GM20000 (cell line): ENCODE measurements around the gene PIGQ.

Experiments
- DNase-seq: peaks from one replicate; pipeline ENCODE4 v3.0.0; 2012; ENCODE audit warnings: low spot score
- TF ChIP-seq, protein P1 (sequence below): IDR thresholded peaks from 2 replicates; pipeline ENCODE4 v1.5.1; 2012; ENCODE audit warnings: mild to moderate bottlenecking, control low read depth; ENCODE audit errors: extremely low read depth, missing control alignments

Gene PIGQ

DNA sequence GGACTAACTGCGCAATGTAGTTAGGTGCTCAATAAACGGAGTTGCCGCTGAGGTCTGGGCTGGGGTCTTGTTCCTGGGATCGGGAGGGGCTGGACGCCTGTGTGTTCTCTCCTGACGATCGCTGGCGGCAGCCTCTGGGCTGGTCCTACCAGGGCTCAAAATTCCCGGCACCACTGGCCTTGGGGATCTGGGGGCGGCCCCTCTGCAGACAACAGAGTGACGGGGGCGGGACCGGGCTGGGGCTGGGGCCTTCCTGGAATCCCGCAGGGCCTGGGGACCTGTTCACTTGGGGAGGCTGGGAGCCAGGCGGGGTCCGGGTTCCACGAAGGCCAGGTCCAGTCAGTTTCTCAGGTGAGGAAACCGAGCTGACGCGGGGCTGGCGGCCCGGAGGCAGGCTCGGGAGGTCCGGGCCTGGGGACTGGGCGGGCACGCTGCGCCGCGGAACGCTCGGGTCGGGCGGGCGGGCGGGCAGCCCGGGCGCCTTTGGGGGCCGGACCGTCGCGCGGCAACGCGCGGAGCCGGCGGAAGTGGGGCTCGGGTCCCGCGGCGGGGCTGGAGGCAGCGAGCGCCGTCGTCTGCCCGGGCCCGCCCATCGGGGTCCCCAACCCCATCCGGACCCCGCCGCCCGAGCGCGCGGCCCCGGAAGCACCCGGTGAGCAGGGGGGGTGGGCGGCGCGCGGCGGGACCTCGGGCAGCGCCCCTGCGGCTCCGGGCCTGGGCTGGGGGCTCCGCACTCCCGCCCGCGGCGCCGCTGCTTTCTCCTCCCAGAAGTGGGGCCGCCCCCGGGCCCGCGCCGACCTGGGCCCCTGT lies at the start of gene PIGQ:
PIGQ (plus strand) TSS at position 524 of the 810 bp plus-strand sequence. CDS start 4,107 bp downstream, outside the sequence.
- TF ChIP-seq, protein P1, sequence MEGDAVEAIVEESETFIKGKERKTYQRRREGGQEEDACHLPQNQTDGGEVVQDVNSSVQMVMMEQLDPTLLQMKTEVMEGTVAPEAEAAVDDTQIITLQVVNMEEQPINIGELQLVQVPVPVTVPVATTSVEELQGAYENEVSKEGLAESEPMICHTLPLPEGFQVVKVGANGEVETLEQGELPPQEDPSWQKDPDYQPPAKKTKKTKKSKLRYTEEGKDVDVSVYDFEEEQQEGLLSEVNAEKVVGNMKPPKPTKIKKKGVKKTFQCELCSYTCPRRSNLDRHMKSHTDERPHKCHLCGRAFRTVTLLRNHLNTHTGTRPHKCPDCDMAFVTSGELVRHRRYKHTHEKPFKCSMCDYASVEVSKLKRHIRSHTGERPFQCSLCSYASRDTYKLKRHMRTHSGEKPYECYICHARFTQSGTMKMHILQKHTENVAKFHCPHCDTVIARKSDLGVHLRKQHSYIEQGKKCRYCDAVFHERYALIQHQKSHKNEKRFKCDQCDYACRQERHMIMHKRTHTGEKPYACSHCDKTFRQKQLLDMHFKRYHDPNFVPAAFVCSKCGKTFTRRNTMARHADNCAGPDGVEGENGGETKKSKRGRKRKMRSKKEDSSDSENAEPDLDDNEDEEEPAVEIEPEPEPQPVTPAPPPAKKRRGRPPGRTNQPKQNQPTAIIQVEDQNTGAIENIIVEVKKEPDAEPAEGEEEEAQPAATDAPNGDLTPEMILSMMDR, result no peak
- peak; percentile 97 for DNase-seq

GRCh38 chr16:520847-521246 lies 48.9 kb upstream of the PIGQ start:
- TF ChIP-seq, protein P1, result no peak
- DNase-seq, result no peak

GRCh38 chr16:521381-522210 lies 48.2 kb upstream of the PIGQ start:
- DNase-seq, result no peak
- TF ChIP-seq, protein P1, result no peak

DNA sequence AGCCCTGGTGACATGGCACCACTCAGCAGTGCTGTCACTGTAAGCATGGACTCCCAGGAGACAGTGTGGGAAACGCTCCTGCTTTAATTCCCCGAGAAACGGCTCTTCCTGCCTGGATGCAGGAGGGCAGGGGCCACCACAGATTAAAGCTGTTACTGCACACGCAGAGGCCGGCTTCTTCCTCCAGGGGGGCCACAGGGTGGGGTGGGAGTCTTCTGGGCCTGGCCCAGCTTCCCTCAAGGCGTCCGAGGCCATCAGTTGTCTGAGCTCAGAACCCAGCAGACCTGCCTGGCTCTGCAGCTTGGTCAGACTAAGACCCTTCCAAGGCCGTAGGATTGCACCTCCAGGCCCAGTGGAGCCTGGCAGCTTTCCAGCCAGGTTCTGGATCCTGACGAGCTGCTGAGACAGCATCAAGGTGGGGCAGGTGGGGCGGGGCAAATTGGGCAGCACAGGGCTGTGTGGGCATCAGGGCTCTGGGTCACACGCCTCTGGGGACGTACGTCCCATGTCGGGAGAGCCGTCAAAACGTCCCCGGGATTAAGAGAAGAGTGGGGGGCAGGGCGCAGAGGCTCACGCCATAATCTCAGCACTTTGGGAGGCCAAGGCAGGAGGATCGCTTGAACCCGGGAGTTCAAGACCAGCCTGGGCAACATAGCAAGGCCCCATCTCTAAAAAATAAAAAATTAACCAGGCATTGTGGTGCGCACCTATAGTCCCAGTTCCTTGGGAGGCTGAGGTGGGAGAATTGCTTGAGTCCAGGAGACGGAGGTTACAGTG lies 47.3 kb upstream of the PIGQ start:
- no peak for DNase-seq
- TF ChIP-seq, protein P1, result no peak

GRCh38 chr16:523097-523741 lies 46.5 kb upstream of the PIGQ start:
- DNase-seq, result no peak
- TF ChIP-seq, protein P1, result no peak

DNA sequence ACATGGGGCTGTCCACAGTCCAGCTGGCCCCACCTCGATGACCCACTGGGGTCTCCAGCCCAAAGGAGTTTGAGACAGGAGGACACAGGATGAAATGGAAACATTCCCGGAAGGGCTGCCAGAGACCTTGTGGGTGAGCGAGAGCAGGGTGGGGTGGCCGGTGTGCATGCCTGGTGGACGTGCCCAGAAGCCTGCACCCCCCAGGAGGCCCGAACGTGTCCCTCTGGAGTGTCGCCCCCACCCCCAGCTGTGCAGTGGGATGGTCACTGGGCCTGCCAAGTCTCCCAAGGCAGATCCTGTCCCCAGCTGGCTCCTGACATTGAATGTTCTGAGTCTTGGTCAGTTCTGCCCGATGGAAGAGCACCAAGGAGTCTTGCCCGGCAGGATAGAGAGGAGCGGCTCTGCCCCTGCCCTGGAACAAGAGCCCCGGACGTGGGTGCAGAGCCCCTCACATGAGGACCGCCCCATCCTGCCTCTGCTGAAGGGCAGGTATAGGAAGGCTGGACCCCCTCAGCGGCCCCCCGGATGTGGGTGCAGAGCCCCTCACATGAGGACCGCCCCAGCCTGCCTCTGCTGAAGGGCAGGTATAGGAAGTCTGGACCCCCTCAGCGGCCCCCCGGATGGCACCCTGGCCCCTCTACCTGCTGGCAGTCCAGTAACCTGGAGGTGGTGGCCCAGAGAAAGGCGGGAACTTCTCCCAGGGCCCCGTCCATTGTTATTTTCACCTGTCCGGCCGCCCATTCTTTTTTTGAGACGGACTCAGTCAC lies 45.3 kb upstream of the PIGQ start:
- no peak for DNase-seq
- TF ChIP-seq, protein P1, result no peak
